ENCODE results near the gene C10orf95. TPM values are rescaled to one million over a fixed set of nuclear protein-coding genes. Genes with fewer than 3 reads are reported as not detected.

The C10orf95 gene
- total RNA-seq, 4 donors from 2014 or later = 1.0 TPM; not detected in 3

GRCh38 chr10:102412293-102412692 lies 39.0 kb downstream of the C10orf95 start:
- H3K9me3 ChIP-seq = no peaks in the 10 kb centered on the region
- TF ChIP-seq POLR2AphosphoS5 (IDR thresholded peaks at IDR 0.05) (no peak), POLR2A (IDR thresholded peaks at IDR 0.05; ENCODE audit: low read depth) (no peak), CTCF (IDR thresholded peaks at IDR 0.05) (no peak), EP300 (IDR thresholded peaks at IDR 0.05) (no peak)
- no peak overlapping the region for H3K27ac ChIP-seq (replicated peaks in 1 of 4)
- intact Hi-C loops (cut with DNase I) = no loop called here
- no peak for DNase-seq (ENCODE audit: extremely low spot score)
- H3K4me3 ChIP-seq = no peak overlapping the region
- peaks cover 11 to 39% (median 34%) of the 10 kb centered on the region in 4 donors for H3K4me1 ChIP-seq
- H3K36me3 ChIP-seq = no peaks in the 10 kb centered on the region
- peaks cover 0 to 97% (median 36%) of the 10 kb centered on the region in 4 donors for H3K27me3 ChIP-seq
- WGBS = no CpG with 5 or more reads among the region's 10 CpGs

GRCh38 chr10:102411341-102412255 lies 39.7 kb downstream of the C10orf95 start:
- Histone ChIP-seq H3K4me3 (no peak overlapping the region), H3K27ac (replicated peaks in 1 of 4) (no peak overlapping the region), H3K9me3 (no peaks in the 10 kb centered on the region), H3K4me1 (peaks cover 11 to 45% (median 38%) of the 10 kb centered on the region in 4 donors), H3K27me3 (peaks cover 0 to 91% (median 35%) of the 10 kb centered on the region in 4 donors), H3K36me3 (no peaks in the 10 kb centered on the region)
- no peak for TF ChIP-seq POLR2A (IDR thresholded peaks at IDR 0.05; ENCODE audit: low read depth)
- TF ChIP-seq POLR2AphosphoS5 (IDR thresholded peaks at IDR 0.05) = no peak
- TF ChIP-seq EP300 (IDR thresholded peaks at IDR 0.05) = no peak
- no peak for TF ChIP-seq CTCF (IDR thresholded peaks at IDR 0.05)
- no peak for DNase-seq (ENCODE audit: extremely low spot score)
- intact Hi-C loops (cut with DNase I) = no loop called here
- WGBS = 77% methylated on average over 12 of the region's 14 CpGs

GRCh38 chr10:102410429-102411073 lies 40.8 kb downstream of the C10orf95 start:
- intact Hi-C loops (cut with DNase I) = no loop called here
- H3K36me3 ChIP-seq = no peaks in the 10 kb centered on the region
- peaks cover 11 to 55% (median 46%) of the 10 kb centered on the region in 4 donors for H3K4me1 ChIP-seq
- 17% methylated on average over 19 of the region's 48 CpGs for WGBS
- H3K9me3 ChIP-seq = no peaks in the 10 kb centered on the region
- peak overlapping the region; percentile 85 to 99 (median 90) for H3K27ac ChIP-seq (replicated peaks in 1 of 4)
- DNase-seq (ENCODE audit: extremely low spot score) = no peak
- H3K4me3 ChIP-seq = peak overlapping the region; percentile 35 to 61 (median 55)
- H3K27me3 ChIP-seq = peaks cover 0 to 80% (median 26%) of the 10 kb centered on the region in 4 donors
- peak; percentile 70 to 72 for TF ChIP-seq POLR2AphosphoS5 (IDR thresholded peaks at IDR 0.05)
- TF ChIP-seq POLR2A (IDR thresholded peaks at IDR 0.05; ENCODE audit: low read depth) = no peak
- TF ChIP-seq EP300 (IDR thresholded peaks at IDR 0.05) = no peak
- TF ChIP-seq CTCF (IDR thresholded peaks at IDR 0.05) = no peak

GRCh38 chr10:102409604-102410428 lies 41.5 kb downstream of the C10orf95 start:
- Histone ChIP-seq H3K36me3 (peaks cover 0 to 2% (median 0%) of the 10 kb centered on the region in 4 donors), H3K9me3 (no peaks in the 10 kb centered on the region), H3K27me3 (peaks cover 0 to 73% (median 22%) of the 10 kb centered on the region in 4 donors), H3K4me3 (peak overlapping the region; percentile 57 to 64 (median 60)), H3K27ac (replicated peaks in 1 of 4) (peak overlapping the region; percentile 85 to 99 (median 90)), H3K4me1 (peaks cover 11 to 62% (median 53%) of the 10 kb centered on the region in 4 donors)
- intact Hi-C loops (cut with DNase I) = no loop called here
- TF ChIP-seq EP300 (IDR thresholded peaks at IDR 0.05) = no peak
- no peak for TF ChIP-seq CTCF (IDR thresholded peaks at IDR 0.05)
- no peak for TF ChIP-seq POLR2AphosphoS5 (IDR thresholded peaks at IDR 0.05)
- no peak for TF ChIP-seq POLR2A (IDR thresholded peaks at IDR 0.05; ENCODE audit: low read depth)
- DNase-seq (ENCODE audit: extremely low spot score) = no peak
- WGBS = 26% methylated on average over 19 of the region's 24 CpGs

Measured in esophagus muscularis mucosa (tissue), 4 donors.